Transverse colon (tissue), 4 donors: Measurements from ENCODE around the gene DCAF6. TPM values are rescaled to one million over a fixed set of nuclear protein-coding genes. Genes with fewer than 3 reads are reported as not detected.

Experiments
- DNase-seq: peaks from one replicate; pipeline ENCODE4 v3.0.0-alpha.2; 2019
- H3K27ac ChIP-seq, 4 donors: fragments of 200-600 bp; sonication (generic); 2 replicates each; pipeline ENCODE4 v1.5.1; 2016 to 2018; ENCODE audit warnings: inconsistent platforms in 4 of 4
- H3K27me3 ChIP-seq: fragments of 200-600 bp; sonication (generic); 2 replicates; pipeline ENCODE4 v1.5.1; 2017; ENCODE audit warnings: inconsistent platforms
- H3K36me3 ChIP-seq, 4 donors: fragments of 200-600 bp; sonication (generic); 2 replicates each; pipeline ENCODE4 v1.5.1; 2017 to 2019; ENCODE audit warnings: inconsistent platforms in 4 of 4
- H3K4me1 ChIP-seq, 4 donors: fragments of 200-600 bp; sonication (generic); 2 replicates each; pipeline ENCODE4 v1.5.1; 2017 to 2020; ENCODE audit warnings: inconsistent platforms in 4 of 4
- H3K4me3 ChIP-seq, 4 donors: fragments of 200-600 bp; sonication (generic); 1 replicate in 1 of 4; 2 replicates in 3 of 4; pipeline versions ENCODE4 v1.5.1 to v1.6.1; 2017 to 2019; ENCODE audit warnings: inconsistent platforms in 4 of 4
- H3K9me3 ChIP-seq, 2 donors: fragments of 200-600 bp; sonication (generic); 2 replicates each; pipeline ENCODE4 v1.5.1; 2017 to 2019; ENCODE audit warnings: inconsistent platforms in 2 of 2
- CTCF ChIP-seq, 5 experiments: fragments of 200-600 bp in 3 of 5; fragments of 450-650 bp in 2 of 5; sonication (generic) in 3 of 5; IDR thresholded peaks; 1 replicate in 2 of 5; 2 replicates in 3 of 5; pipeline ENCODE4 v1.5.1; 2016 to 2017; ENCODE audit warnings: antibody characterized with exemption in 5 of 5, inconsistent platforms in 3 of 5, mild to moderate bottlenecking in 2 of 5, moderate library complexity in 1 of 5
- EP300 ChIP-seq: sonication (generic); formaldehyde crosslinking; IDR thresholded peaks from one replicate; pipeline ENCODE4 v1.6.1; 2017; ENCODE audit warnings: antibody characterized with exemption, low read depth
- POLR2A ChIP-seq: fragments of 450-650 bp; IDR thresholded peaks from one replicate; pipeline ENCODE4 v1.6.1; 2016; ENCODE audit warnings: antibody characterized with exemption, mild to moderate bottlenecking, moderate library complexity
- POLR2AphosphoS5 ChIP-seq, 3 donors: sonication (generic); formaldehyde crosslinking; IDR thresholded peaks; one replicate each; pipeline ENCODE4 v1.6.1; 2016; ENCODE audit warnings: antibody characterized with exemption in 3 of 3
- WGBS, 2 donors: methylation state at CpG; one replicate each; pipeline ENCODE4 v1.1.5; 2018; ENCODE audit warnings: low coverage in 1 of 2; 5-methylcytosine and 5-hydroxymethylcytosine counted together
- in situ Hi-C, 4 donors: fragments of 200-750 bp; cut with MboI; loops; one replicate each; pipeline versions ENCODE4 v1.15.0 to v1.15.1; 2017; ENCODE audit warnings: low sequenced_read_pairs in 3 of 4, low pct_ligation_motif_present in 1 of 4, low pct_unique_long_range_greater_than_20kb in 1 of 4
- intact Hi-C: fragments of 100-400 bp; cut with DNase I; formaldehyde crosslinking; loops from one replicate; pipeline ENCODE4 v1.15.1; 2023; ENCODE audit warnings: low total_unique reads
- total RNA-seq, 4 donors: library from RNA; depleted of rRNA; stranded (reverse); fragments of >200 nt; gene quantifications; one replicate each; pipeline ENCODE4 v1.1.0, GENCODE V29; 2016

Gene DCAF6
- total RNA-seq, 4 donors from 2014 or later, result 59.5 to 173 (median 93.4) TPM

DNA sequence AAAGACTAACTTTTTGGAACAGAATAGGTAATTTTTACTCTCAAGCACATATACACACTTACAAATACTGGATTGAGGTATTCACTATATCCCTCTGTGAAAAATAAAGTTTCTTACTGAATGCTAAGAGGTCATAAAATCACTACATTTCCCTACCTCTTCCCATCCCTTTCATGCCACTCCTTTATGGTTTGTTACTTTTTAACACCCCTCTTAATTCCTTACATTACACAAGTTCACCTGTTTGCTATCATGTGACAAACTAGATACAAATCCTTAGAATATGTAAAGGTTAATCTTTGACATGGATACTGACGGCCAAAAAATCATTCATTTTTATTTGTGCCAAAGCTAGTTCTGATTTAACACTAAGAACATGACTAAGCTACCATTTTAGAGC is 6.8 kb upstream of the DCAF6 start:
- DNase-seq, result no peak
- in situ Hi-C loops, result loop anchor here in 3 of 4 donors (10.0 to 25.0 kb wide), 2 partner anchors 205 to 217 kb away; partner anchors contain the start of gene MPZL1 (in 3 of the 3)
- peak overlapping the region; percentile 64 to 76 (median 70) for H3K27ac ChIP-seq

GRCh38 chr1:167933788-167934187 is 2.7 kb upstream of the DCAF6 start:
- no peak for DNase-seq
- intact Hi-C loops, result no loop called here

More for the DNA sequence above, 6.8 kb upstream of the DCAF6 start:
- no peaks in the 10 kb centered on the region for H3K27me3 ChIP-seq
- H3K4me1 ChIP-seq, result peaks cover 0 to 89% (median 59%) of the 10 kb centered on the region in 4 donors
- intact Hi-C loops, result no loop called here
- no peaks in the 10 kb centered on the region for H3K9me3 ChIP-seq
- no peak overlapping the region for H3K4me3 ChIP-seq
- TF ChIP-seq POLR2AphosphoS5 (IDR thresholded peaks at IDR 0.05), result no peak
- TF ChIP-seq CTCF (IDR thresholded peaks at IDR 0.05), result no peak
- TF ChIP-seq POLR2A, result no peak
- TF ChIP-seq EP300, result no peak
- WGBS, 2 donors, result 36 to 43% methylated on average over 1 of the region's 1 CpG
- no peaks in the 10 kb centered on the region for H3K36me3 ChIP-seq

DNA sequence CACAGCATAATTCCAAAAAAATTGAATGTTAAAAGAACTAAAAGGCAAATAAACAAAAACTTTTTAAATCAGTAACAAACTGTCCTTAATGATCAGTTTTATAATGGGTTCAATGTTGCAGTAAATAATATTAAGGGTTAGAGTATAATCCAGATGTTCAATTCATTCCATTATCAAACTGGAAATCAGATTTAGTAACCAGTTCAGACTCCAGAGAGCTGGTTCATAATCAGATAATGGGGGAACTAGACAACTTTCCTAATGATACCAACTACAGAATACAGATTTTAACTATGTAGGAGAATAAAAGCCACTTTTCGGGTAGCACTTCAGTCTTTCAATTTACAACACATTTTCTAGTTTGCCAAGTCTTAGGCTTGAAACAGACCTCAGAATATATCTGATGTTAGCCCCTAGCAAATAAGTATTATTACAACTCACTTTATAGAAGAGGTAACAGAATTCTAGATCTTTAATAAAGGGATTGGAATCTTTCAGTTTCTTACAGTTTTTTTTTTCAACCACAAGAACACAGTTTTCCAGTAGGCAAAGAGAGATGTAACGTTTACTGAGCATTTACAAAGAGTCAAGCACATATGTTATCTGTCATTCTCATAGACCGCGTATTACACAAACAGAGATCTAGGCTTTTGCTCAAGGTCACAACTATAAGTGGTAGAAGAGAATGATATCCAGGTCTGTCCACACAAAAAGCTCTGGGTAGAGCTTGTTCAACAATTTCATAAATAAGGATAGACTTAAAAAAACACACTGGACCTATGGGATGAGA is 1.9 kb upstream of the DCAF6 start:
- intact Hi-C loops, result no loop called here
- WGBS, 2 donors, result 7 to 11% methylated on average over 3 to 4 of the region's 4 CpGs
- Histone ChIP-seq H3K4me1 (peaks cover 0 to 72% (median 46%) of the 10 kb centered on the region in 4 donors), H3K9me3 (no peaks in the 10 kb centered on the region), H3K4me3 (peak overlapping the region in 3 of 4 donors; percentile 80 to 97 (median 86)), H3K27me3 (no peaks in the 10 kb centered on the region), H3K27ac (peak overlapping the region; percentile 95 to 98 (median 97)), H3K36me3 (no peaks in the 10 kb centered on the region)
- no peak for DNase-seq
- in situ Hi-C loops, result loop anchor here in 3 of 4 donors (10.0 to 25.0 kb wide), 2 partner anchors 210 to 222 kb away; partner anchors contain the start of gene MPZL1 (in 3 of the 3)
- TF ChIP-seq POLR2AphosphoS5 (IDR thresholded peaks at IDR 0.05) (no peak), EP300 (no peak), POLR2A (no peak), CTCF (IDR thresholded peaks at IDR 0.05) (no peak)

More at GRCh38 chr1:167933788-167934187, 2.7 kb upstream of the DCAF6 start:
- Histone ChIP-seq H3K36me3 (no peaks in the 10 kb centered on the region), H3K27me3 (no peaks in the 10 kb centered on the region), H3K27ac (peak overlapping the region; percentile 95 to 98 (median 97)), H3K4me1 (peaks cover 0 to 72% (median 45%) of the 10 kb centered on the region in 4 donors), H3K4me3 (peak overlapping the region in 3 of 4 donors; percentile 80 to 97 (median 86)), H3K9me3 (no peaks in the 10 kb centered on the region)
- in situ Hi-C loops, result loop anchor here in 3 of 4 donors (10.0 to 25.0 kb wide), 2 partner anchors 209 to 221 kb away; partner anchors contain the start of gene MPZL1 (in 3 of the 3)
- TF ChIP-seq EP300, result no peak
- TF ChIP-seq CTCF (IDR thresholded peaks at IDR 0.05), result no peak
- TF ChIP-seq POLR2AphosphoS5 (IDR thresholded peaks at IDR 0.05), result no peak
- TF ChIP-seq POLR2A, result no peak
- 52 to 59% methylated on average over 3 to 4 of the region's 4 CpGs for WGBS, 2 donors
